Right lobe of liver (tissue), 4 donors: ENCODE results near the gene C1orf74.

Source experiments
- POLR2A ChIP-seq: fragments of 450-650 bp; IDR thresholded peaks from one replicate; pipeline ENCODE4 v1.6.1; 2017; ENCODE audit warnings: antibody characterized with exemption, mild to moderate bottlenecking
- TF ChIP-seq, protein P1 (sequence below), 4 donors: fragments of 200-600 bp in 3 of 4; fragments of 450-650 bp in 1 of 4; IDR thresholded peaks; one replicate each; pipeline versions ENCODE4 v1.5.1 to v1.8.0; 2016 to 2022; ENCODE audit warnings: antibody characterized with exemption in 4 of 4, mild to moderate bottlenecking in 2 of 4
- donor health status: DM: no; HTN: no; CAD: no.
- donor health status: DM: no; HTN: no; CAD: no.
- donor health status: DM: no; HTN: yes; CAD: no.

DNA sequence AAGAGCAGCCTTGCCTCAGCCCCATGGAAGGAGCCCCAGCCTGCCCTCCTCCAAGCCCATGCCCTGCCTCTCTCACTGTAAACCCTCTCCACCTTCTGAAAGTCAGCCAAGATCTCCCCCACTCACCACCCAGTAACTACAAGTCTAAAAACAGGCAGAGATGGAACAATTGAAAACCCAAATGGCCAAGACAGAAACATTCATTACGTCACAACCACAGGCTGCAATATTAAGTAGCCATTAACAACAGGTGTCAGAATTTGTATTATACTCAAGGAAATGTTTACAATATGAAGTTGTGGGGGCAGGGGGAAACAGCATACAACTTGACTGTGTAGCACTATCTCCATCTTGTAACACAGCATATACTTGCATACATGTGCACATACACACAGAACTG, 19.2 kb upstream of the C1orf74 start:
- TF ChIP-seq POLR2A: no peak
- TF ChIP-seq, protein P1, sequence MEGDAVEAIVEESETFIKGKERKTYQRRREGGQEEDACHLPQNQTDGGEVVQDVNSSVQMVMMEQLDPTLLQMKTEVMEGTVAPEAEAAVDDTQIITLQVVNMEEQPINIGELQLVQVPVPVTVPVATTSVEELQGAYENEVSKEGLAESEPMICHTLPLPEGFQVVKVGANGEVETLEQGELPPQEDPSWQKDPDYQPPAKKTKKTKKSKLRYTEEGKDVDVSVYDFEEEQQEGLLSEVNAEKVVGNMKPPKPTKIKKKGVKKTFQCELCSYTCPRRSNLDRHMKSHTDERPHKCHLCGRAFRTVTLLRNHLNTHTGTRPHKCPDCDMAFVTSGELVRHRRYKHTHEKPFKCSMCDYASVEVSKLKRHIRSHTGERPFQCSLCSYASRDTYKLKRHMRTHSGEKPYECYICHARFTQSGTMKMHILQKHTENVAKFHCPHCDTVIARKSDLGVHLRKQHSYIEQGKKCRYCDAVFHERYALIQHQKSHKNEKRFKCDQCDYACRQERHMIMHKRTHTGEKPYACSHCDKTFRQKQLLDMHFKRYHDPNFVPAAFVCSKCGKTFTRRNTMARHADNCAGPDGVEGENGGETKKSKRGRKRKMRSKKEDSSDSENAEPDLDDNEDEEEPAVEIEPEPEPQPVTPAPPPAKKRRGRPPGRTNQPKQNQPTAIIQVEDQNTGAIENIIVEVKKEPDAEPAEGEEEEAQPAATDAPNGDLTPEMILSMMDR (IDR thresholded peaks at IDR 0.05): no peak
